ENCODE results near the gene C5. TPM values are rescaled to one million over a fixed set of nuclear protein-coding genes. Genes with fewer than 3 reads are reported as not detected.

Gene C5
- total and polyA plus RNA-seq, 9 of the 15 experiments (the other 6 are each of a cell fraction or from before 2014, with no cell fraction given), result 0.08 to 0.91 (median 0.42) TPM

GRCh38 chr9:121026768-121027167 lies 23.3 kb downstream of the C5 start (continued):
- TF ChIP-seq PRDM10 (IDR thresholded peaks at IDR 0.05; ENCODE audit: partially characterized antibody) (no peak), TSC22D4 (tag; IDR thresholded peaks at IDR 0.05) (no peak), TFAM (CRISPR knock-in tag; conservative IDR thresholded peaks at IDR 0.05) (no peak), ARNT (IDR thresholded peaks at IDR 0.05) (no peak), CREB3L1 (IDR thresholded peaks at IDR 0.05; ENCODE audit: borderline replicate concordance, low read depth) (no peak), MGA (IDR thresholded peaks at IDR 0.05) (no peak), ZFP1 (CRISPR knock-in tag; IDR thresholded peaks at IDR 0.05) (no peak)
